Fibroblast of mammary gland (primary cell): ENCODE results near the gene QTRT2.

Experiments used
- DNase-seq: peaks from one replicate; pipeline ENCODE4 v3.0.0-alpha.2; 2010; ENCODE audit warnings: low read depth
- H3K4me3 ChIP-seq: 2 replicates; pipeline ENCODE4 v1.5.1; 2011; ENCODE audit warnings: low read depth, mild to moderate bottlenecking, low read length, moderate library complexity; ENCODE audit not compliant: control insufficient read depth
- TF ChIP-seq, protein P1 (sequence below): conservative IDR thresholded peaks from 2 replicates; pipeline ENCODE4 v1.5.1; 2011; ENCODE audit warnings: low read depth, low read length, inconsistent platforms; ENCODE audit not compliant: control insufficient read depth, insufficient read depth

QTRT2 gene

DNA sequence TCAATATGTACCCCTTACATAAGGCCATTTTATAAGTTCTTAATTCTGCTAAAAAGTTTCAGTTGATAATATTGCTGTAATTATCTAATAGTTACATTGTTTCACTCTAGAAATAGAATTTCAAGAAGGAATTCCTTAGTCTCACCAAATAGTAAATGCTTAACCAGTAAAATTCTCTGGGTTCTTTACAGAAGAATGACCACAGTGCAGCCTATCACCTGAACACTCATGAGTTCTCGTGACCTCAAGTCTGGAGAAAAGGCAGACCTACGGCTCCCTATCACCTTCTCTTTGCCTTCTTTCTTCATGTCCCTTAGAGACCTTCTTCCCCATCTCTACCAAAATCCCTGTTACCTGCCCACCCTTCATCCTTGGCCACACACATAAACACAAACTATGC lies 31.1 kb upstream of the QTRT2 start:
- no peak for DNase-seq
- TF ChIP-seq, protein P1, sequence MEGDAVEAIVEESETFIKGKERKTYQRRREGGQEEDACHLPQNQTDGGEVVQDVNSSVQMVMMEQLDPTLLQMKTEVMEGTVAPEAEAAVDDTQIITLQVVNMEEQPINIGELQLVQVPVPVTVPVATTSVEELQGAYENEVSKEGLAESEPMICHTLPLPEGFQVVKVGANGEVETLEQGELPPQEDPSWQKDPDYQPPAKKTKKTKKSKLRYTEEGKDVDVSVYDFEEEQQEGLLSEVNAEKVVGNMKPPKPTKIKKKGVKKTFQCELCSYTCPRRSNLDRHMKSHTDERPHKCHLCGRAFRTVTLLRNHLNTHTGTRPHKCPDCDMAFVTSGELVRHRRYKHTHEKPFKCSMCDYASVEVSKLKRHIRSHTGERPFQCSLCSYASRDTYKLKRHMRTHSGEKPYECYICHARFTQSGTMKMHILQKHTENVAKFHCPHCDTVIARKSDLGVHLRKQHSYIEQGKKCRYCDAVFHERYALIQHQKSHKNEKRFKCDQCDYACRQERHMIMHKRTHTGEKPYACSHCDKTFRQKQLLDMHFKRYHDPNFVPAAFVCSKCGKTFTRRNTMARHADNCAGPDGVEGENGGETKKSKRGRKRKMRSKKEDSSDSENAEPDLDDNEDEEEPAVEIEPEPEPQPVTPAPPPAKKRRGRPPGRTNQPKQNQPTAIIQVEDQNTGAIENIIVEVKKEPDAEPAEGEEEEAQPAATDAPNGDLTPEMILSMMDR, result no peak

DNA sequence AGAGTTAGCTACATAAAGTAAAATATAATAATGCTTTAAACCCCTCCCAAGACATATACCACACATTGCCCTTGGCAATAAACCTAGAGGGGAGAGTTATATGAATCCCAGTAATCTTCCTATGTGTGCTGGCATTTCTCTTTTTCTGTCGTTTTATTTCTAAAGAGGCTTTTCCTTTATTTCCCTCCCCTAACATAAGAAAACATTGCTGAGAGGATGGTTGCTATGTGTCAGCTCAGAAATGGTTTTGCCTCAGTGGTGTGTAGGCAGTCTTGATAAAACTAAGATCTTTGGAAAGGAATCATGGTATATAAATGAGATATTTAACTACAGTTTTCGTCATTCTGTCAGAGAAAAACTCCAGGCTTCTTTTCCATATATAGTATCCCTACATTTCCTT lies 30.2 kb upstream of the QTRT2 start:
- TF ChIP-seq, protein P1, result no peak
- H3K4me3 ChIP-seq, result no peak overlapping the region
- DNase-seq, result no peak

More for the DNA sequence above, 31.1 kb upstream of the QTRT2 start:
- no peak overlapping the region for H3K4me3 ChIP-seq

DNA sequence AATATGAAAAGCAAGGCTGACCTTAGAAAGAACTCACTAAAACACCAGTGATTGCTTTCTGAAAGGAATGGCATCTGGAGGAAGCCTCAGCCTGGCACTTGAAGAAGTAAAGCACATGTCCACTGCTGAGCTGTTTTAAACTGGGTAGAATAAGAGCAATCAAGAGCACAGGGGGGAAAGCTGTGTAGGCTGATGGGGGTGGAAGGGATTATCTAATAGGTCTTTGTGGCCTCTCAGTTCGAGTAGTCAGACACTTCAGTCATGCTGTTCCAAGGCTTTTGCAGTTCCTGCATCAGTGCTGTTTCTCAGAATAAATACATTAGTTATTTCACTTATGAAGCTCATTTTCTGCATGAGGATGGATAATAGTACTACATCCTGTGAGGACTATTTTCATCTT lies 22.8 kb upstream of the QTRT2 start:
- no peak for DNase-seq
- H3K4me3 ChIP-seq, result no peak overlapping the region
- TF ChIP-seq, protein P1, result no peak

DNA sequence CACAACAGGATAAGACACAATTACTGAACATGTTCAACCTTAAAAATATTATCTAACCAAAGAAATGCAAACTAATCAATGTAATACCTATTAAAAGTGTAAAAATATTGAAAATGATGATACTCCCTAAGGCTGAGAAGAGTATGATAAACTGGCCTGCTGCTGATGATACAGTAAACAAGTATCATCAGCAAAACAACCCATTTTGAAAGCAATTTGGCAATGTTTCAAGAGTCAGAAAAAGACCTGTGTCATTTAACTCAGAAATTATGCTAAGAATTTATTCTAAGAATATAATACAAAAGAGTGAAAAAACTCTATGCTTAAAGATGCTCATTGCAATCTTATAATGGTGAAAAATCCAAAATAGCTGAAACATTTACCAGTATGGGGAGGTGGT lies 22.3 kb upstream of the QTRT2 start:
- no peak overlapping the region for H3K4me3 ChIP-seq
- TF ChIP-seq, protein P1, result no peak

DNA sequence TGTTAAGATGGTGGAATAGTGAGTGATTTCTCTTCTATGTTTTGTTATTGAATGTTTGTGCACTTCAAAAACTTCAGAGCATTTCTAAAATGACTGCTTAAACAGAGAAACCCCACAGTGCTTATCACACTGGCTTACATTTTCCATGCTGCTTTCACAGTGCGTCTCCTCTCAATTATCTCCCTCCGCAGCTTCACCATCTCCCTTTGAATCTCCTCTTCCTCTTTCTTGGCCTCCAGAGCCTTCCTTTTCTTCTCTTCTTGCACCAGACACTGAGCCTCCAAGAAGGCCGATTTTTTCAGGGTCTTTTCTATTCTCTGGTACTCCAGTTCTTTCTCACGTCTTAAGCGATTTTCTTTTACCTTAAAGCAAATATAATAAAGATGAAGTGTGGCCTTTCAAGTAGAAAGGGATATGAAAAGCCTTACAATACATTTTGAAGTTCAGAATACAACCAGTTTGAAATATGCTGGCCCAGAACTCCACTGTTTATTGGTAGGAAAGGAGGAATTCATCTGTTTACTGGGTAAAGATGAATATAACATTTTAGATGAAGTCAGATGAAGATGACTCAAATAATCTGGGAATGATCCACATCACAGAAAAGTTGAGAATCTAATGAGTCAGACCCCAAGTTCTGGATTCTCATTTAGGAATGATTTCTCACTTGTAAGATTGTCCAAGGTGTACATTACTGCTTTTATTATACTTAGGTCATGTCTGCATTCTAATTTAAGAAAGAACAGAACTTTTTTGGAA lies 21.6 kb upstream of the QTRT2 start:
- peak; percentile 70 for DNase-seq
- H3K4me3 ChIP-seq, result no peak overlapping the region
- TF ChIP-seq, protein P1, result no peak

More for the DNA sequence above, 22.3 kb upstream of the QTRT2 start:
- DNase-seq, result no peak

DNA sequence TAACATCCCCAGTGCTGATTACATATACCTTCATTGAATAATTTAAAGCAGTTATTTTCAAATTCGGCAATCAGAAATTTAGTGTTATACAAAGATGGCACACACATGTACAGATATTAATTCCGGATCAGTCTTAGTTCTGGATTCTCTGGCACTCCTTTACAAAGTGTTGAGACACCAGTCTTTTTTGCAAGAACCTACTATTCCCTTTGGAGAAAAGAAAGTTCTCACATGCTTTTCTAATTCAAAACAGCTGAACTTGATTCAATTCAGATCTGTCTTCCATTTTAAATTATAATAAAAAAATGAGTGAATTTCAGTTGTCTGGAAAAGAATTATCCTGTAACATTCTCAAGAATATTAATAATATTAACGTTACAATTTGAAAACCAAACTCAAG lies 20.6 kb upstream of the QTRT2 start:
- TF ChIP-seq, protein P1, result no peak
- H3K4me3 ChIP-seq, result no peak overlapping the region
- DNase-seq, result peak; percentile 37
